HG02759 (cell line): Measurements from ENCODE around the gene CNTNAP3.
"Not testable (repeated sequence)": the region's sequence is repeated elsewhere in the genome, so short reads cannot be mapped to it uniquely, and the experiment has no call there.

Source experiments
- ATAC-seq: cut with Tn5 transposase; IDR thresholded peaks from one replicate; pipeline ENCODE4 v1.9.1; 2021; ENCODE audit warnings: mild to moderate bottlenecking, moderate library complexity; ENCODE audit not compliant: unreplicated experiment

The CNTNAP3 gene

DNA sequence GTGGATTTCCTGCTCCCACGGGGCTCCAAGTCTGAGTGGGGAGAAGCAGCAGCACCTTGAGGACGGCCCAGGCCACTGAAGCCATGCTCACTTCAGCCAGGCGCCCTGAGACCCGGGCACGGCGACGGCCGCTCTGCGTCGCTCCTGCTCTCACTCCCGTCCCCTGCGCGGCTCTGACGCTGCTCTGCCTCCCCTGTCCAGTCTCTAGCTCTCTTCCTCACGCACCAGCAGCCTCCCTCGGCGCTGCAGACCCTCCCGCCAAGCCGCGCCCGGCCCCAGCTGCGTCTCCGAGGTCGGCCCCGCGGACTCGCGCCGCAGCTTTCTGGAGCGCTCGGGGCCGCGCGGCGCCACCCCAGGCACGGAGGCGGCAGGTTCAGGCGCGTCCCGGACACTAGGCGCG is at the start of gene CNTNAP3:
Gene CNTNAP3, minus strand, starts transcription at position 188 of the 400 bp plus-strand sequence. Its CDS starts 103 bp downstream, at position 85.
- not testable (repeated sequence) for ATAC-seq

DNA sequence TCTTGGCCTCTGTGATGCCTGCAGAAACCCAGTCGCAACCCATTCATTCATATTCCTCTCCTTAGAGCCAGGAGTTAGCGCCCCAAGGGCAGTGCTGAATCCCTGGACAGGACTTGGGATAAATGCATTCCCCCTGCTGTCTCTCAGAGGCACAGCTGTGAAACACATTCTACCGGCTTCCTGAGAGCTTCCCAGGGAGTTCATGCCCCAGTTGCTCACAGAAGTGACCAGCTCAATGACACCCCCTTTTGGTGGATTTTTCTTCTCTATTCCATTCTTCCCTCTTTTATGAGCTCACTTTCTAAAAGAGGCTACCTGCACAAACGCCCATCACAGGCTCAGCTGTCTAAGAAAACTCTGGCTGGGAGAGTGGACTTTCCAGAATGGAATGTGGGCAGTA is 8.0 kb downstream of the CNTNAP3 start:
- not testable (repeated sequence) for ATAC-seq

- not testable (repeated sequence) for ATAC-seq
Observed at GRCh38 chr9:39242513-39242912, 45.5 kb downstream of the CNTNAP3 start.

- ATAC-seq: not testable (repeated sequence)
Observed at GRCh38 chr9:39232130-39232991, 55.6 kb downstream of the CNTNAP3 start.

- ATAC-seq: not testable (repeated sequence)
Observed at GRCh38 chr9:39215976-39216375, 72.0 kb downstream of the CNTNAP3 start.

- not testable (repeated sequence) for ATAC-seq
Observed at GRCh38 chr9:39209773-39210172, 78.2 kb downstream of the CNTNAP3 start.

GRCh38 chr9:39206643-39207042 is 81.3 kb downstream of the CNTNAP3 start:
- not testable (repeated sequence) for ATAC-seq

- not testable (repeated sequence) for ATAC-seq
Observed at GRCh38 chr9:39205842-39206241, 82.1 kb downstream of the CNTNAP3 start.

DNA sequence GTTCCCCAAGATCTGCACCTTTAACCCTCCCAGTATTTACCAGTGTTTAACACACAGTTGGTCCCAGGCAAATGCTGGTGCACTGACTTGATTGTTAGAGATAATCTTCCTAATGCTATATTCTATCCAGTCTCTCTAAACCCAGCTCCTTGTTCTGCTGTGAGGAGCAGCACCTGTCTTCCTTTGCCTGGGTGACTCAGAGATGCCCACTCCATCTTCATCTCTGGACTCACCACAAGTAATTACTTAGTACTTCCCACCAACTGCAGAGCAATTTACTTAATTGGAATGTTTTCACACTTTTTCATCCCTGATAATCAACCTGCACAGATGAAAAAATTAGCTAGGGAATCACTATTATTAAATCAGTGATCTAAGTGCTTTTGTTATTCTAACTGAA is 87.6 kb downstream of the CNTNAP3 start:
- ATAC-seq: not testable (repeated sequence)

GRCh38 chr9:39198000-39198709 is 89.8 kb downstream of the CNTNAP3 start:
- not testable (repeated sequence) for ATAC-seq

GRCh38 chr9:39171370-39171769 is 116.6 kb downstream of the CNTNAP3 start:
- ATAC-seq: not testable (repeated sequence)

GRCh38 chr9:39157714-39158113 is 130.3 kb downstream of the CNTNAP3 start:
- not testable (repeated sequence) for ATAC-seq

DNA sequence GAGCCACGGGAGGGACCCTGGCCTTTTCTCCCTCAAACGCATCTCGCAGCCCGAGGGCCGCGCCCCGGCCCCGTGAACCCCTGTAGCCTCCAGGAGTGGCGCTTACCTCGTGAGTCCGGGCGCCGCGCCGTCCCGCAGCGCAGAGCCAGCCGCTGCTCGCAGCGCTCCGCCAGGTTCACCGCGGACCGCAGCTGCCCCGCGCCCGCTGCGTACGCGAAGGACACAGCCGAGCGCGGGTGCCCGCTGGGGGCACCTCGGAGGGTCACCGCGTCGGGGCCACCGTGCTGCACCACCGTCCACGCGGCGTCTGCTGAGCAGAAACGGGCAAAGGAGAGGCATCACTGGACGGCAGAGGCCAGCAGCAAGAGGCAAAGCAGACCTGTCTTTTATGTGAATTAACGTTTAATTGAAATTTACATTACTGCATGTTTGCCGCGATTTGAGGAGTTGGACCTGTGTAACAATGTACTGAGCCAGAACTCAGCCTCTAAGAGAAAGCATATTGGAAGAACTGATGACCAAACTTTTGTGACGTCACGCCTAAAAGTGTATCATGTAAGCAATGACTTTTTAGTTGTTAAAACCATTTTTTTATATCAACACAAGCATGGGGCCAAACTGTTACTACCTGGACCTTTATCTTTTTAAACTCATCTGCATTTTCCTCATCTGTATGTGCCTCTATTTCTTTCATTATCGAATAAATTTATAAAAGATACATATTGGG is 155.0 kb downstream of the CNTNAP3 start:
- ATAC-seq: not testable (repeated sequence)

DNA sequence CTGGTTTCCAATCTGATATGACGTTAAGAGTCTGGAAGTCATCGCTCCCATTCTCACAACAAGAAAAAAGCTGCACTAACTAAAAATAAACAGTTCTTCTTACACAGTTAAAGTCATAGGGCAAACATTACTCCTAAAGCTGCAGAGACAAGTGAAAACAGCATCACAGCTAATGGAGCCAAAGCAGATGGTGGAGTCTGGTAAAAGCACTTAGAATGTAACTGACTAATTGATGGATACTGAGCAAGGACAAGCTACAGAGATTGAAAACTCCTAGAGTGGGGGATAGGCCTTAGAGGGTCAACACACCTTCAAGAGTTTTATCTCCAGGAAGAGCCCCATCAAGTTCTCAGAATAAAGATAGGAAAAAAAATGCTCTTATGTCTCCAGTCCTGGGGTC is 166.6 kb downstream of the CNTNAP3 start:
- ATAC-seq: not testable (repeated sequence)

DNA sequence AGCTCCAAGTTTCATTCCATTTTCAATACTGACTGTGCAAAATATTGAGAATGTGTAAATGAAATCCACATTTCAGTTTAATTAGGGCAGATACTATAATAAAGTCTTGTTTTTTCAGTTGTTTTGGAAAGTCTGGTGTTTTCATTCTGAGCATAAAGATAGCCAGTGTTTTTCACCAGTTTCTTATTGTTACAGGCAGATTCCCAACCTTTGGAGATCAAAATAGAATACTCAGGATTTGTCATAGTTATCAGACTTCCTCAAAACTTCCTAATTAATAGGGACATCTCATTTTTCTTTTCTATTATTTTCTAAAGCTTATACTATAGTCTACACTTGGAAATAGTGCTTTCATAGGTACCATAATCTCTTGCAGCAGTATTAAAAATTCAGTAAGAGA is 176.2 kb downstream of the CNTNAP3 start:
- not testable (repeated sequence) for ATAC-seq

- no peak for ATAC-seq
Observed at GRCh38 chr9:39108145-39108544, 179.8 kb downstream of the CNTNAP3 start.

GRCh38 chr9:39097208-39097607 is 190.8 kb downstream of the CNTNAP3 start:
- ATAC-seq: not testable (repeated sequence)

- ATAC-seq: not testable (repeated sequence)
Observed at GRCh38 chr9:39085311-39085710, 202.7 kb downstream of the CNTNAP3 start.

DNA sequence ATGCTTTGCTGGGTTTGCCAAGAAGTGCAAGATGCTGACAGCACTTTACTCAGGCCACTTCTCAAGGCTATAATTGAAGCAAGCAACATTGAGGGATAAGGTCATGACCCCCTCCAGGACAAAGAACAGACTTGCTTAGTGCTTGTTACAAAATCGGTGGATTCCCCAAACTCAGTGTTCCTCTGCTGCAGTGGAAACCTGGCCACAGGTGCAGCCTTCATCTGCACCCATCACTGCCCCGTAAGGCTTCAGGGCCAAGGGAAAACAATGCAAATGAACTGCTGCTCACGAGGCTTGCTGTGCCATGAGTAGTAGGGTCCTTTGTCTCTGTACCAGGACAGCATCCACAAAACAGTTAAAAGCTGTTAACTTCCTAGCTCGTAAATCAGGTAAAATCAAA is 205.4 kb downstream of the CNTNAP3 start:
- ATAC-seq: not testable (repeated sequence)

DNA sequence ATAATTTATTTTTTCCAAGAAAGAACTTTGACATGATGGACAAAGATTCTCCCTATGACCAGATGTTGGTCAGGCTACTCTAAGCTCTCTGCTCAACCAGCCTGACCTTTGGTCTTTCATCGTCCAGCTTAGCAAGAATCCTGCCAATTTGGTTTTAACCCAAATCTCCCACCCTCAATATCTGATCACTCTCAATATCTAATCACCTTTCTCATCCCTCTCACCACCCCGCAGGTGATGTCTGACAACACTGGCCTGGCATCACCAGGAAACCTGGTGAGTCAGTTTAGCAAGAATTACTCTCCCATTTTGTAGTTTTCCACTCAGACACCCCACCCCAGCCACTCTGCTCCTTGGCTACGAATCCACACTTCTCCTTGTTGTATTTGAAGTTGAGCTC is 207.9 kb downstream of the CNTNAP3 start:
- not testable (repeated sequence) for ATAC-seq
